ENCODE measurements around the gene NDUFB7. TPM values are rescaled to one million over a fixed set of nuclear protein-coding genes. Genes with fewer than 3 reads are reported as not detected.
A peak's percentile ranks its signal among the peaks of the same experiment; 100 is the strongest.
"Not testable (repeated sequence)": the region's sequence is repeated elsewhere in the genome, so short reads cannot be mapped to it uniquely, and the experiment has no call there.

The NDUFB7 gene
- total and polyA plus RNA-seq, 11 donors = 290 to 1,747 (median 432) TPM

DNA sequence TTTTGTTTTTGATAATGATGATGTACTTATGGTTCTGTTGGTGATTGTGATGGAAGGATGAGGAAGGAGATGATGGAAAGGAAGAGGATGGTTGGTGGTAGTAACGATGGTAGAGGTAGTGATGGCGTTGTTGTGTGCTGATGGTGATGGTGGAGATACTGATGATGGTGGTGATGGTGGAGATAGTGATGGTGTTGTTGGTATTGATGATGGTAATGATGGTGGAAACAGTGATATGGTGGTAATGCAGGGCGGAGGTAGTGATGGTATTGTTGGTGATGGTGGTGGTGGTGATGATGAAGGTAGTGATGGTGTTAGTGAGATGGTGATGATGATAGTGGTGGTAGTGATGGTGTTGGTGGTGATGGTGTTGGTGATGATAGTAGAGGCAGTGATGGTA, 23.7 kb upstream of the NDUFB7 start:
- Histone ChIP-seq H3K4me1 (no peaks in the 10 kb centered on the region), H3K36me3 (no peaks in the 10 kb centered on the region), H3K27ac (no peak overlapping the region), H3K9me3 (no peaks in the 10 kb centered on the region), H3K27me3 (peaks cover 0 to 8% (median 0%) of the 10 kb centered on the region in 9 donors), H3K4me3 (no peak overlapping the region)
- 79 to 91% (median 86%) methylated on average over 3 of the region's 3 CpGs for WGBS, 4 donors
- intact Hi-C loops (cut with DNase I) = no loop called here
- no peak for ATAC-seq
- DNase-seq = no peak
- TF ChIP-seq POLR2A (IDR thresholded peaks at IDR 0.05) = no peak
- TF ChIP-seq, protein P1, sequence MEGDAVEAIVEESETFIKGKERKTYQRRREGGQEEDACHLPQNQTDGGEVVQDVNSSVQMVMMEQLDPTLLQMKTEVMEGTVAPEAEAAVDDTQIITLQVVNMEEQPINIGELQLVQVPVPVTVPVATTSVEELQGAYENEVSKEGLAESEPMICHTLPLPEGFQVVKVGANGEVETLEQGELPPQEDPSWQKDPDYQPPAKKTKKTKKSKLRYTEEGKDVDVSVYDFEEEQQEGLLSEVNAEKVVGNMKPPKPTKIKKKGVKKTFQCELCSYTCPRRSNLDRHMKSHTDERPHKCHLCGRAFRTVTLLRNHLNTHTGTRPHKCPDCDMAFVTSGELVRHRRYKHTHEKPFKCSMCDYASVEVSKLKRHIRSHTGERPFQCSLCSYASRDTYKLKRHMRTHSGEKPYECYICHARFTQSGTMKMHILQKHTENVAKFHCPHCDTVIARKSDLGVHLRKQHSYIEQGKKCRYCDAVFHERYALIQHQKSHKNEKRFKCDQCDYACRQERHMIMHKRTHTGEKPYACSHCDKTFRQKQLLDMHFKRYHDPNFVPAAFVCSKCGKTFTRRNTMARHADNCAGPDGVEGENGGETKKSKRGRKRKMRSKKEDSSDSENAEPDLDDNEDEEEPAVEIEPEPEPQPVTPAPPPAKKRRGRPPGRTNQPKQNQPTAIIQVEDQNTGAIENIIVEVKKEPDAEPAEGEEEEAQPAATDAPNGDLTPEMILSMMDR (IDR thresholded peaks at IDR 0.05) = no peak

DNA sequence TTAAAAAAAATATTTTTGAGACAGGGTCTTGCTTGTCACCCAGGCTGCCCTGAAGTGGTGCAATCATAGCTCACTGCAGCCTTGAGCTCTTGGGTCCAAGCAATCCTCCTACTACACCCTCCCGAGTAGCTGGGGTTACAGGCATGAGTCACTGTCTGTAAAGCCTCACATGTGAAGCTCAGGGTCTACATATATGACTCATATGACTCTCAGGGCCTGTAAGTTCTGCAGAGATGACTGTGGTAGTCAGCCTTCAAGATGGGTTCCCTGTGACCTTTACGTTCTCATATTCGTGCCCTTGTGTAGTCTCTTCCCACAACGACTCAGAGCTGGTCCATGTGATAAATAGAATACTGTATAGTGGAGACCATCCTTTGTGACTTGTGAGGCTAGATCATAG, 17.6 kb upstream of the NDUFB7 start:
- DNase-seq; H3K27me3 ChIP-seq; H3K27ac ChIP-seq; ATAC-seq; H3K4me3 ChIP-seq; H3K4me1 ChIP-seq; H3K36me3 ChIP-seq; intact Hi-C loops (cut with DNase I); H3K9me3 ChIP-seq: not testable (repeated sequence)
- 69 to 82% (median 73%) methylated on average over 3 to 4 of the region's 4 CpGs; no CpG with 5 or more reads in 1 of the 4 donors for WGBS, 4 donors

DNA sequence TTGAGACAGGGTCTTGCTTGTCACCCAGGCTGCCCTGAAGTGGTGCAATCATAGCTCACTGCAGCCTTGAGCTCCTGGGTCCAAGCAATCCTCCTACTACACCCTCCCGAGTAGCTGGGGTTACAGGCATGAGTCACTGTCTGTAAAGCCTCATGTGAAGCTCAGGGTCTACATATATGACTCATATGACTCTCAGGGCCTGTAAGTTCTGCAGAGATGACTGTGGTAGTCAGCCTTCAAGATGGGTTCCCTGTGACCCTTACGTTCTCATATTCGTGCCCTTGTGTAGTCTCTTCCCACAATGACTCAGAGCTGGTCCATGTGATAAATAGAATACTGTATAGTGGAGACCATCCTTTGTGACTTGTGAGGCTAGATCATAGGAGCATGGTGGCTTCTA, 13.3 kb upstream of the NDUFB7 start:
- H3K4me1 ChIP-seq; H3K27ac ChIP-seq; ATAC-seq; H3K36me3 ChIP-seq; H3K9me3 ChIP-seq; intact Hi-C loops (cut with DNase I); DNase-seq; H3K27me3 ChIP-seq; H3K4me3 ChIP-seq: not testable (repeated sequence)
- 50 to 78% (median 58%) methylated on average over 1 to 3 of the region's 3 CpGs for WGBS, 4 donors

DNA sequence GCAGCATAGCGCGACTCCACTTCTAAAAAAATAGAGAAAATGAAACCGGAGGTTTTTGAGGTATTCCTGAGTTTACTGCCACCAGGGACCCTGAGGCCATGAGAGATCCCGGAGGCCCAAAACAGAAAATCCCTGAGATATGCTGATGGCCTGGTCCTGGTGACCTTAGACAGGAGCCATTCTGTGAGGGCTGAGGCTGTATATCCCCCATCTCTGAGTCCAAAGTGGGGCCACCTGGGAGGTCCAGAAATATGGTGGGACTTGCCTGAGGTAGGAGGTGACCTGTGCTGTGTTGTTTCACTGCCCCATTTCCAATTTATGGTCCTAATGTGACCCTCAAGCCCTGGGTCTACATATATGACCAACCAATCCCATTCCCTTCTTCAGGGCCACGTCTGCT, 12.5 kb upstream of the NDUFB7 start:
- H3K27me3 ChIP-seq; H3K27ac ChIP-seq; H3K36me3 ChIP-seq; intact Hi-C loops (cut with DNase I); H3K4me1 ChIP-seq; H3K9me3 ChIP-seq; ATAC-seq; H3K4me3 ChIP-seq; DNase-seq: not testable (repeated sequence)
- 79 to 92% (median 88%) methylated on average over 2 to 5 of the region's 5 CpGs for WGBS, 4 donors

DNA sequence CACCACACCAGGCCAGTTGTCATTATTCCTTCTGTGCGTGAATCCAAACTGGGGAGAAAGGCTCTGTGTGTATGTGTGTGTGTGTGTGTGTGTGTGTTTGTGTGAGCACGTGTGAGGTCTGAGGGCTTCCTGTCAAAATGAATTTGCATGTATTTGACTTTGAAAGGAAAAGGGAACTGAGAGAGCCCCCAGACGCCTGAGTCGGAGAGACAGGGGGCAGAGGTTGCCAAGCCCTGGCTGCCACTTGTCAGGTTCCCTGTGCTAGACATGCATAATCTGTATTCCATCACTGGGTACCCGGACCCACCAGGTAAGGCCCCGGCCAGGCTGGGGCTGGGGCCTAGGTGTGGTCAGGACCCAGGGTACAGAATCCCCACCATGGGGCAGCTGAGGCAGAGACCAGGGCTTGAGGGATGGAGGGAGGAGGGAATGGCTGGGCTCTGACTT, 11.1 kb upstream of the NDUFB7 start, which contains the start of gene CLEC17A:
Gene CLEC17A, plus strand, starts transcription at position 191 of the 447 bp plus-strand sequence. Its CDS starts 77 bp downstream, at position 268.
- intact Hi-C loops (cut with DNase I) = no loop called here
- H3K27me3 ChIP-seq = no peaks in the 10 kb centered on the region
- H3K27ac ChIP-seq = no peak within 1 kb of the TSS
- DNase-seq (no peak), ATAC-seq (peak in 1 of 4 donors; percentile 18)
- H3K4me1 ChIP-seq = no peaks in the 10 kb centered on the region
- H3K9me3 ChIP-seq = no peaks in the 10 kb centered on the region
- 40 to 56% (median 46%) methylated on average over 6 of the region's 6 CpGs for WGBS, 4 donors
- TF ChIP-seq, protein P1 (IDR thresholded peaks at IDR 0.05) = no peak
- TF ChIP-seq POLR2A (IDR thresholded peaks at IDR 0.05) = no peak
- no peaks in the 10 kb centered on the region for H3K36me3 ChIP-seq
- H3K4me3 ChIP-seq = no peak within 1 kb of the TSS

DNA sequence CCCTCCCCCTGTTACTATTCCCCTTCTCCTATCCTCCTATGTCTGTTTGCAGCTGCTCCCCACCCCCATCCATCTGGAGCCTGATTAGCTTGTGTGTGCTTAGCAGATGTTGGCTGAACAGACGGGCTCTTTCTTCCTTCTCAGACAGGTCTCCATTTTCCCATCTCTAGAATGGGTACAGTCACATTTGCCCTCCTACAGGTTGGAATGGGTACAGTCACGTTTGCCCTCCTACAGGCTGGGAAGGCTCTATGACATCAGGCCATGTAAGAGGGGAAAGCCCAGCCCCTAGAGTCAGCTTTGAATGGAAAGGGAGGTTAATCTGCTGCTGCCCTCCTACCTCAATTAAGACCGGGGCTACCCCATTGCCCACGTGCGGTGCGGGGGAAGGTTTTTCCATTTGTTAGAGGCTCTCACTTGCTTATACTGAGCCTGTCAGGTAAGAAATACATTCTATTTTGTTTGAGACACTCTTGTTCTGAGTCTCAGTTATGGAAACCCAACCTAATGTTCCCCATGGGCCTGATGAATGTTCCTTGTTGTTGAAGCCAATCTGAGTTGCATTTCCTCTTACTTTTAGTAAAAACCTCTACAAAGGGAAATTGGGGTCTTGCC, 8.9 kb upstream of the NDUFB7 start:
- H3K36me3 ChIP-seq = no peaks in the 10 kb centered on the region
- H3K27ac ChIP-seq = no peak overlapping the region
- no peak for DNase-seq
- H3K9me3 ChIP-seq = no peaks in the 10 kb centered on the region
- H3K4me1 ChIP-seq = no peaks in the 10 kb centered on the region
- WGBS, 4 donors = 59 to 67% (median 64%) methylated on average over 6 of the region's 6 CpGs
- intact Hi-C loops (cut with DNase I) = no loop called here
- no peak overlapping the region for H3K4me3 ChIP-seq
- no peak for ATAC-seq
- H3K27me3 ChIP-seq = no peaks in the 10 kb centered on the region
- no peak for TF ChIP-seq POLR2A (IDR thresholded peaks at IDR 0.05)
- TF ChIP-seq, protein P1 (IDR thresholded peaks at IDR 0.05) = no peak

Measured in heart left ventricle (tissue), 16 donors.